HL-60/S4 treated with retinoic acid at 250 ng/mL for 4 days and 3 days (cell line): ENCODE data around the gene FRYL.
"Not testable (repeated sequence)": the region's sequence is repeated elsewhere in the genome, so short reads cannot be mapped to it uniquely, and the experiment has no call there.

Experiments
- in situ Hi-C: fragments of 300-500 bp; cut with MboI; formaldehyde crosslinking; loops from 2 replicates; pipeline ENCODE4 v1.7.0; 2022; ENCODE audit warnings: low sequenced_read_pairs

The FRYL gene

DNA sequence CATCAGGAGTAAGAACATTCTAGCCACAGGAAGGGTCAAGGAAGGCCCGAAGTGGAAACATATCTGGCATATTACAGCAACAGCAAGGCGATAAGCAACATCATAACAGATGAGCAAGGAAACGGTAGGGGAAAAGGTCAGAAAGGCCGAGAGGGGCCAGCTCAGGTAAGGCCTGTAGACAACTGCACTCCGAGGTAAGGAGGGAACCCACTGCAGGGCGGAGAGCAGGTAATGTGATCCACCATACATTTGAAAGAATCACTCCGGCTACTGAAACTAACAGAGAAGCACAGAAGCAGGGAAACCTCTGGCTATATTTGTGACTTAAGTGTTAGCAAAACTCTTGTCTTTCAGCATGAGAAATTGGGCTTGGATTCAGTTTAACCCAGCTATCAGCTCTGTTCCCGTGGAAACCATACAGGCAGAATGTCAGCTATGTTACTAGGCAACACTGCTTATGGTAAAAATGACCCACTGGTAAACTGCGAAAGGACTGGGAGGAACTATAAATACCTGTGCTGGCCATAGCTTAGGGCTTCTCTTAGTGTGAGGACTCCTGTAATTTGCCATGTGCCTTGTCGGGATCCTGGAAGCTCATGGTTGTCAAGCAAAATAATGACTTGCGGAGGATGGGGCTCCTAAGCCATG lies 31.0 kb downstream of the FRYL start:
- in situ Hi-C loops: no loop called here

DNA sequence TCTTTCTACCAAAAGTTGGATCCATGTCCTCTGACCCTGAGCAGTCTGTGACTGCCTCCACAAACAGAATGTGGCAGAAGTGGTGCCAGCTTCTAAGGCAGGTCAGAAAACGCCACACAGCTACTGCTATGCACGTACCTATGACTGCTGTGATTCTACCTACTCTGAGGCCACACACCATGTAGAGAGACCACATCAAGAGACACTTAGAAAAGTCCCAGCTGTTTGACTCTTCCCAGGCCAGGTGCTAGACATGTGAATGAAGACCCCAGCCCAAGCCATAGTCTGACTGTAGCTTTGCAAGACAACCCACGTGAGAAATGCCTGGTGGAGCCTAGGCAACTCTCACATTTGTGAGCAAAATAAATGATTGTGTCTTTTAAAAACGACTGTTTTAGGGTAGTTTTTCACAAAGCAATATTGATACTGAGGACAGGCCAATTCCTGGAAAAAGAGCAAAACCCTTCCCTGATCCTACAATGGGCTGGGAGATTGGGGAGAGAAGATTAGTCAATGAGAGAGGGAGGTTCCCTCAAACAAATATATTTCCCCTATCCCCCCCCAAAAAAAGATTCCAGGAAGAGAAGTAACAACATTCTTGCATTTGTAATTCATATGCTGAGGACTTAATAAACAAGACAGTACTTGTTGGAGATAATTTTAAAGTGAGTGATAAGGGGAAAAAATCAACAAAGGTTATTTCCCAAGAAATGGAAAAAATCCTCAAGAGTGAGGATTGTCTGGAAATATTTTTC lies 33.3 kb downstream of the FRYL start:
- in situ Hi-C loops: no loop called here

- in situ Hi-C loops: not testable (repeated sequence)
Measured at GRCh38 chr4:48745223-48745622, 34.9 kb downstream of the FRYL start.

- in situ Hi-C loops: no loop called here
Measured at GRCh38 chr4:48742412-48742811, 37.7 kb downstream of the FRYL start.

- in situ Hi-C loops: no loop called here
Measured at GRCh38 chr4:48739560-48740019, 40.5 kb downstream of the FRYL start.

DNA sequence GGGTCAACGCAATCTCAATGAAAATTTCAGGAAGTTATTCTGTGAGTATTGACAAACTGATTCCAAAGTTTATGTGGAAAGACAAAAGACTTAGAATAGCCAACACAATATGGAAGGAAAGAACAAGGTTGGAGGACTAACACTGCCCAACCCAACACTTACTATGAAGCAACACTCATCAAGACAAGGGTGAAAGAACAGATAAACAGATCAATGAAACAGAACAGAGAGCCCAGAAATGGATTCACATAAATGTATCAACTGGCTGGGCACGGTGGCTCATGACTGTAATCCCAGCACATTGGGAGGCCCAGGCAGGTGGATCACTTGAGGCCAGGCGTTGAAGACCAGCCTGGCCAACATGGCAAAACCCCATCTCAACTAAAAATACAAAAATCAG lies 41.2 kb downstream of the FRYL start:
- in situ Hi-C loops: no loop called here

GRCh38 chr4:48728906-48729496 lies 51.1 kb downstream of the FRYL start:
- in situ Hi-C loops: not testable (repeated sequence)

DNA sequence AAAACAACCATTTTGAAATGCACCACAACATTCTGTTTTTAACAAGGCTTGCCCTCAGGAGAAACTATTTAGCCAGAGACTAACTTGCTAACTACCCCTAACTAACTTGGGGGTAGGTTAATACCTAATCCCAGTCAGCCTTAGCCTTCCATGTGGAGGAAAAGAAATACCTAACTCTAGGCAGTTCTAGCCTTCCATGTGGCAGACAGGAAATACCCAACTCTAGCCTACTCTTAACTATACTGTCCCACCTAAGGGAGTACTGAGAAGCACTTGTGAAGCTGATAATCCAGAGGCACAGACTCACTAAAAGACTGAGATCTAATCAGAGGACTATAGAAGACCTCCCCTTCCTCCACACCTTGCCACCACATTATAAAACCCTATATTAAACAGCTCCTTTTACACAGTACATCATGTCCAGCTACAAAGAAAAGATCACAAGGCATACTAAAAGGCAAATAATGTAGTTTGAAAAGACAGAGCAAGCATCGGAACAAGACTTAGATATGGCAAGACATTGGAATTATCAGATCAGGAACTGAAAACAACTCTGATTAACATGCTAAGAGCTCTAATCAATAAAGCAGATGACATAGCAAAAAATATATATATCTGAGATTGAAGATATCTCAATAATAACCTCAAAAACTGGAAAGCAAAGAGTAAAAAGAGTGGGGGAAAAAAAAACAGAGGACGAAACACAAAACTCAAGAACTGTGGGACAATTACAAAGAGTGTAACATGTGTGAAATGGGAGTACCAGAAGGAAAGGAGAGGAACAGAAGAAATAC lies 52.2 kb downstream of the FRYL start:
- in situ Hi-C loops: no loop called here

GRCh38 chr4:48725414-48725813 lies 54.7 kb downstream of the FRYL start:
- in situ Hi-C loops: no loop called here

GRCh38 chr4:48722509-48723446 lies 57.3 kb downstream of the FRYL start:
- in situ Hi-C loops: no loop called here

DNA sequence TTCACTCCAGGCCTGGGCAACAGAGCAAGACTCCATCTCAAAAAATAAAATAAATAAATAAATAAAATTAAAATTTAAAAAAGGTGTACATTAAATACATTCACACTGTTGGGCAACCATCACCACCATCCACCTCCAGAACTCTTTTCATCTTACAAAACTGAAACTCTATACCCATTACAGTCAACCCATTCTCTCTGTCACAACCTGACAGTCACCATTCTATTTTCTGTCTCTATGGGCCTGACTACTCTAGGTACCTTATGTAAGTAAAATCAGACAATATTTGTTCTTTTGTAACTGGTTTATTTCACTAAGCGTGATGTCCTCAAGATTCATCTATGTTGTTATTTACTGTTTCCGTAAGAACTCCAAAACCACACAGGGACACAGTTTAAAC lies 59.6 kb downstream of the FRYL start:
- in situ Hi-C loops: no loop called here

DNA sequence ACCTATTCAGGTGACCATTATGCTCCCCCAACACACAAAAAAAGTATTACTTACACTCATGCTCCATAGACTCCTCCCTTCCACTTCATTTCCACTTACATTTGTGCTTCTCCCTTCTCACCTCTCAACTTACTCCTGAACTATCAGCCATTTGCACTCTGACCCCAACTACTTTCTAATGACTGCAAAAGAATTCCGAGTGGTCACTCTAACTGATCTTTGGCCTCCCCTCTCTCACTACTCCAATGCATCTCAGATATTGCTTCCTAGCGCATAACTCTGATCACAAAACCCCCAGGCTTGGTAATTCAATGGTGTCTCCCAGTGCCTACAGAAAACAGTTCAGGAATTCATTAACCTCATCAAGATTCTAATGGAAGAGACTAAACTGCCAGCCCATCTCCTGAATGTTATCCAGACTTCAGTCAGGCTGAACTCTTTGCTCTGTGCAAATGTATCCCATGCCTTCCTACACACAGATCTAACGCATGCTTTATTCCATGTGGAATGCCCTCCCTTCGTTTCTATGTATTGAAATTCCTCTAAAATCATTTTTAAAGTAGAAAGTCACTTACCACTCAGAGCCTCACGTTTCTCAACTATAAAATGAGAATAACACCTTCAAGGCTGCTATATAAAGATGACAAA lies 61.1 kb downstream of the FRYL start:
- in situ Hi-C loops: no loop called here

- in situ Hi-C loops: not testable (repeated sequence)
Measured at GRCh38 chr4:48716285-48716684, 63.8 kb downstream of the FRYL start.

DNA sequence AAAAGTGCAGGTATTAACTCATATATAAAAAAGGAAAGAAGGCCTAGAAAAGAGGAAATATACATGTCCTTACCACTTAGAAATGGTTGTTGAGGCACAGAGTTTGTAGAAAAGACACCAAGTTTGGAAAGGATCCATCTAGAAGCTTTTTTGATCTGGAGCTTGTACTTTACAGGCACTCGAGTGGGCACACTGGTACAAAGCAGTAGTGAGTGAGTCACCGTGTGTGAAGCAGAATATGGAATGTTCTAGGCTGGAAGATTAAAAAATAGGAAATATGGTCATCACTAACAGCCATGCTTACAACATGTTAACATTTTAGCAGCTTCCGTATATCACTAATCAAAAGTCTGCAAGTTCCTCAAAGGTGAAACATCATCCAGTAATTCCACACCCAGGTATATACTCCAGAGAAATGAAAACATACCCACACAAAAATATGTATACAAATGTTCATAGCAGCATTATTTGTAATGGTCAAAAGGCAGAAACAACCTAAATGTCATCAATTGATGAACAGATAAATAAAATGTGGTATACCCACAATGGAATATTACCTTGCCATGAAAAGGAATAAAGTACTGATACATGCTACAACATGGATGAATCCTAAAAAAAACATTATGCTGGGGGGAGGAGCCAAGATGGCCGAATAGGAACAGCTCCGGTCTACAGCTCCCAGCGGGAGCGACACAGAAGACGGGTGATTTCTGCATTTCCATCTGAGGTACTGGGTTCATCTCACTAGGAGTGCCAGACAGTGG lies 69.5 kb downstream of the FRYL start:
- in situ Hi-C loops: no loop called here

DNA sequence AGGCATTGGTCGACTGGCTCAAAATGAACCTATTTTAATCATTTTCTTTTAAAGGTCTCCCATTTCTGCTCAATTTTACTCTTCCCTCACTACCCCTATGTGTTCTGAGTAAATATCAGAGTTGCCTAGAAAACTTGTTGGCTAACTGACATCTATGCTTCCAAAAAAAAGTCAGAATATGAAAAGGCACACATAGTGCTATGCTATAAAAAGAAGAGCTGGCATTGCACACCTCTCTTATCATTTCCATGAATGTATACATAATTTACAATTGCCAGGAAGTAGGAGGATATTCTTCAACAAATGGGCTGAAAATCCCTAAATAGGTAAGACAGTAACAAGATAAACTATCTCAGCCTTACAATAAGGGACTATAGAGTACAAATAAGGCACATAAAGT lies 70.2 kb downstream of the FRYL start:
- in situ Hi-C loops: no loop called here

GRCh38 chr4:48708610-48709009 lies 71.5 kb downstream of the FRYL start:
- in situ Hi-C loops: no loop called here

DNA sequence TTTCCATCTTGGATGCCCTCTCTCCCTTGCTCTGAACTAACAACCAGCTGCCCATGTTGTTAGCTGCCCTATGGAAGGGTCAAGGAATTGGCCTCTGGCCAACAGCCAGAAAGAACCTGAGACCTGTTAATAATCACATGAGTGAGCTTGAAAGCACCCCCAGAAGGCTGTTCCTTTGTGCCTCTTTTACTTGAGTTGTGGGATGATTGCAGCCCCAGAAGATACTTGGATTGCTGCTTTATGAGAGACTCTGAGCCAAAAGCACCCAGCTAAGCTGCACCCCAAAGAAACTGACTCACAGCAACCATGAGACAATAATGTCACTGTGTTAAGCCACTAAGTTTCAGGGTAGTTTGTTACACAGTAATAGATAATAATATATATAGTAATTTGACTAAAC lies 73.3 kb downstream of the FRYL start:
- in situ Hi-C loops: no loop called here

GRCh38 chr4:48705609-48706008 lies 74.5 kb downstream of the FRYL start:
- in situ Hi-C loops: no loop called here
